Colonic mucosa (tissue), 4 donors: ENCODE measurements around the gene PSMA5. TPM values are rescaled to one million over a fixed set of nuclear protein-coding genes. Genes with fewer than 3 reads are reported as not detected.

ENCODE experiments used
- DNase-seq: peaks from one replicate; pipeline ENCODE4 v3.0.0-alpha.2; 2020
- H3K27ac ChIP-seq: fragments of 200-600 bp; one replicate; pipeline ENCODE4 v1.8.0; 2021
- H3K27me3 ChIP-seq: fragments of 200-600 bp; one replicate; pipeline ENCODE4 v1.8.0; 2021
- H3K36me3 ChIP-seq: fragments of 200-600 bp; one replicate; pipeline ENCODE4 v1.8.0; 2021
- H3K4me1 ChIP-seq: fragments of 200-600 bp; one replicate; pipeline ENCODE4 v1.8.0; 2021; ENCODE audit warnings: mild to moderate bottlenecking
- H3K4me3 ChIP-seq: fragments of 200-600 bp; one replicate; pipeline ENCODE4 v1.8.0; 2021
- H3K9ac ChIP-seq, 2 donors: one replicate each; pipeline ENCODE4 v1.7.0; 2013; ENCODE audit warnings: control low read depth in 2 of 2, low read depth in 2 of 2, low read length in 2 of 2
- H3K9me3 ChIP-seq: fragments of 200-600 bp; one replicate; pipeline ENCODE4 v1.8.0; 2021
- intact Hi-C: fragments of 100-400 bp; cut with DNase I; formaldehyde crosslinking; loops from one replicate; pipeline ENCODE4 v1.14.1; 2022
- total RNA-seq, 2 donors: library from RNA; stranded (reverse); fragmentation: NEBNext Ultra II Directional in 1 of 2; extraction: Animal tissue kit (Norgen Biotek cat#: 25700) in 1 of 2; gene quantifications; one replicate each; pipeline ENCODE4 v1.2.1, GENCODE V29; 2021
- TF ChIP-seq, protein P1 (sequence below): fragments of 200-600 bp; IDR thresholded peaks from one replicate; pipeline ENCODE4 v1.8.0; 2022; ENCODE audit warnings: antibody characterized with exemption, mild to moderate bottlenecking
- donor health status: healthy.
- donor health status: DM: no; HTN: no; CAD: no.
- donor health status: DM: no; HTN: no; CAD: no.

PSMA5 gene
- total RNA-seq, 2 donors from 2014 or later = 93.9 to 163 TPM

GRCh38 chr1:109391626-109392025 is 34.6 kb downstream of the PSMA5 start:
- no peaks in the 10 kb centered on the region for H3K27me3 ChIP-seq
- intact Hi-C loops = loop anchor here (5.0 kb wide), 1 partner anchor 39 kb away; no protein-coding TSS in a partner anchor
- H3K36me3 ChIP-seq = no peaks in the 10 kb centered on the region
- H3K4me3 ChIP-seq = no peak overlapping the region
- DNase-seq = no peak
- H3K9ac ChIP-seq = no peak overlapping the region
- H3K4me1 ChIP-seq = peaks cover 9% of the 10 kb centered on the region
- TF ChIP-seq, protein P1, sequence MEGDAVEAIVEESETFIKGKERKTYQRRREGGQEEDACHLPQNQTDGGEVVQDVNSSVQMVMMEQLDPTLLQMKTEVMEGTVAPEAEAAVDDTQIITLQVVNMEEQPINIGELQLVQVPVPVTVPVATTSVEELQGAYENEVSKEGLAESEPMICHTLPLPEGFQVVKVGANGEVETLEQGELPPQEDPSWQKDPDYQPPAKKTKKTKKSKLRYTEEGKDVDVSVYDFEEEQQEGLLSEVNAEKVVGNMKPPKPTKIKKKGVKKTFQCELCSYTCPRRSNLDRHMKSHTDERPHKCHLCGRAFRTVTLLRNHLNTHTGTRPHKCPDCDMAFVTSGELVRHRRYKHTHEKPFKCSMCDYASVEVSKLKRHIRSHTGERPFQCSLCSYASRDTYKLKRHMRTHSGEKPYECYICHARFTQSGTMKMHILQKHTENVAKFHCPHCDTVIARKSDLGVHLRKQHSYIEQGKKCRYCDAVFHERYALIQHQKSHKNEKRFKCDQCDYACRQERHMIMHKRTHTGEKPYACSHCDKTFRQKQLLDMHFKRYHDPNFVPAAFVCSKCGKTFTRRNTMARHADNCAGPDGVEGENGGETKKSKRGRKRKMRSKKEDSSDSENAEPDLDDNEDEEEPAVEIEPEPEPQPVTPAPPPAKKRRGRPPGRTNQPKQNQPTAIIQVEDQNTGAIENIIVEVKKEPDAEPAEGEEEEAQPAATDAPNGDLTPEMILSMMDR = no peak
- no peaks in the 10 kb centered on the region for H3K9me3 ChIP-seq
- peak overlapping the region; percentile 80 for H3K27ac ChIP-seq

DNA sequence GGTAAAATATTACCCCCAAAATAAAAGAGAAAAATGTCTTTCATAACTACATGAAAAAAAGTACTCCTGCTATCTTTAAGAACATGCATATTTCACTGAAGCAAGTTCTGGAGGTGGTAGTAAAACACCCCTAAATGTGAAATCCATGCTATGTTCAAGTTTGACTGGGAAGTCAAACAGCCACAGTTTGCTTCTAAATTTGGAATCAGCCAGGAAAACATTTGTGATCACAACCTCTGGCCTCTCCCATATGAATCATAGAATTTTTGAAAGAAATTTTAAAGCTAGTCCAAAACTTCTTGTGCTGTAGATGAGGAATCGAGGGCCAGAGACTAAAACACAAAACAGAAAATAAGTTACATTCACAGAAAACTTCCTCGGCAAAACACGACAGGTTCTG is 35.1 kb downstream of the PSMA5 start:
- intact Hi-C loops = loop anchor here (5.0 kb wide), 1 partner anchor 39 kb away; no protein-coding TSS in a partner anchor
- Histone ChIP-seq H3K9me3 (no peaks in the 10 kb centered on the region), H3K9ac (no peak overlapping the region), H3K4me3 (no peak overlapping the region), H3K27ac (peak overlapping the region; percentile 80), H3K4me1 (peaks cover 5% of the 10 kb centered on the region), H3K27me3 (no peaks in the 10 kb centered on the region), H3K36me3 (no peaks in the 10 kb centered on the region)
- no peak for DNase-seq
- TF ChIP-seq, protein P1 = no peak

DNA sequence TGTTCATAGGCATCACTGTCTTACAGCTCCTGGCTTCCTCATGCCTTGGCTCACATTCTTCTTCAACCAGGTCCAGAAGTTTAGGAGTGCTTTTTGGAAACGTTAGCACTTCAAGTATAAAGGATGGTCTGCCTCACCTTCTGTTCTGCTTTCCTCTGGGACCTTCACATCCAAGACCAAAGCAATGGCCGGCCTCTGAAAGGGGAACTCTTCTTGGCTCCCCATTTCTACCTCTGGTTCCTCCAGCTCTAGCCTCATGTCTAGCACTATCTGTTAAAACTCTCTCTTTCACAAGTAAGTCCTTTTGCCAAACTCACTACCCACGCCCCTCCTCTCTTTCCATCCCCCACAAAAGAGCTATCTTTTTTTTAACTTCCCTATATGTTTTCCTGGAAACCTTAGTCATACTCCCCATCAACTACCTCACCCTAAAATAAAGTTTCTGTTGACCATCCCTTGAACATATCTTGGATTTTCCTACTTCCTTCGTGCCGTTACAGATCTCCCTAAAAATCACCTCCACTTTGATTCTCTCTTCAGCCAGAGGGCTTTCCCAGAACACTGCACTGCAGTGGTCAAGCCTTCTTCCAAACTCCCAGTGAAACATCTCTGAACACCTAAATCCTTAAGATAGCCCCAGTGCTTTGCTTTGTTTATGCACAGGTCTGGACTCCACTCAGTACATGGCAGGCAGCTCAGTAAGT is 36.5 kb downstream of the PSMA5 start:
- H3K4me3 ChIP-seq = no peak overlapping the region
- no peak overlapping the region for H3K27ac ChIP-seq
- no peak for DNase-seq
- no peaks in the 10 kb centered on the region for H3K27me3 ChIP-seq
- no peak overlapping the region for H3K9ac ChIP-seq
- TF ChIP-seq, protein P1 = no peak
- intact Hi-C loops = loop anchor here (5.0 kb wide), 1 partner anchor 37 kb away; no protein-coding TSS in a partner anchor
- peaks cover 5% of the 10 kb centered on the region for H3K4me1 ChIP-seq
- no peaks in the 10 kb centered on the region for H3K9me3 ChIP-seq
- no peaks in the 10 kb centered on the region for H3K36me3 ChIP-seq

DNA sequence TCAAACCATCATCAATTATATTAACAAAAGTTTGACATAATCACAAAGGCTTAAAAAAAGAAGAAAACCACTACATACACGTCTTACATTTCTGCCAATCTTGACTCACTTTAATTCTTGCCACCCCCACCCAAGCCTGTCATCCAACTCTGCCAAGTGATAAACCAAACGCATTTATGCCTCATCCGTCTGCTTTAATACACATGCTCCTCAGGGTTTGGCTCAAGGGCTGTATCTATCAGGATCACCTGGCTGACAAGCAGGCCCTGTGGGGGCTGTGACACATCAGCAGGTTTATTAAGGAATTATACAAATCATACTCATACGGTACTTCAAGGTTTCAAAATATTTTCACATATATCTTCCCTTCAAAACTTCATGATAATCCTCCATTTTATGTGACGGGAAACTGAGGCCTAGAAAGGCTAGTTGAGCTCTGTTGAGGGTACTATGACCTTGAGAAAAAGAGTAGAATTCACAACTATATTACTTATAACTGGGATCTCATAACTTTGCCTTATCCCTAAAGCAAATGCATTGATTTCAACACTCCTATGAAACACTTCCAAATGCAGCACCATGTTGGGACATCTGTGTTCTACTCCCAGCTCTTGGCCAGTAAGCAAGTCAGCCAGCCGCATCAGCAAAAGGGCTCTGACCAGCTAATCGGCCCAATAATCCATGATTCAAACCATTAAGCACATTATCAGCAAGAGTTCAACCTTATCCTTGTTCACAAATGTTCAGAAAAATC is 37.2 kb downstream of the PSMA5 start:
- Histone ChIP-seq H3K27me3 (no peaks in the 10 kb centered on the region), H3K9ac (no peak overlapping the region), H3K36me3 (no peaks in the 10 kb centered on the region), H3K27ac (no peak overlapping the region), H3K9me3 (no peaks in the 10 kb centered on the region), H3K4me3 (no peak overlapping the region), H3K4me1 (peaks cover 5% of the 10 kb centered on the region)
- DNase-seq = no peak
- TF ChIP-seq, protein P1 = no peak
- intact Hi-C loops = no loop called here

- DNase-seq = no peak
- peaks cover 2% of the 10 kb centered on the region for H3K4me1 ChIP-seq
- peak overlapping the region in 1 of 2 donors; percentile 6 for H3K9ac ChIP-seq
- H3K9me3 ChIP-seq = no peaks in the 10 kb centered on the region
- H3K4me3 ChIP-seq = no peak overlapping the region
- H3K27ac ChIP-seq = no peak overlapping the region
- intact Hi-C loops = no loop called here
- H3K27me3 ChIP-seq = no peaks in the 10 kb centered on the region
- H3K36me3 ChIP-seq = no peaks in the 10 kb centered on the region
- TF ChIP-seq, protein P1 = no peak
Observed at GRCh38 chr1:109388208-109388711, 38.0 kb downstream of the PSMA5 start.
